Esophagus squamous epithelium (tissue), 4 donors: Measurements from ENCODE around the gene ADGRG7.

Experiments used
- POLR2A ChIP-seq, 4 donors: fragments of 450-650 bp; IDR thresholded peaks; one replicate each; pipeline ENCODE4 v1.6.1; 2017; ENCODE audit warnings: antibody characterized with exemption in 4 of 4, mild to moderate bottlenecking in 4 of 4, moderate library complexity in 3 of 4
- TF ChIP-seq, protein P1 (sequence below), 6 experiments: fragments of 450-650 bp in 4 of 6; fragments of 200-600 bp in 2 of 6; sonication (generic) in 2 of 6; IDR thresholded peaks; one replicate each; pipeline ENCODE4 v1.5.1; 2016 to 2019; ENCODE audit warnings: antibody characterized with exemption in 6 of 6, mild to moderate bottlenecking in 4 of 6, moderate library complexity in 4 of 6

DNA sequence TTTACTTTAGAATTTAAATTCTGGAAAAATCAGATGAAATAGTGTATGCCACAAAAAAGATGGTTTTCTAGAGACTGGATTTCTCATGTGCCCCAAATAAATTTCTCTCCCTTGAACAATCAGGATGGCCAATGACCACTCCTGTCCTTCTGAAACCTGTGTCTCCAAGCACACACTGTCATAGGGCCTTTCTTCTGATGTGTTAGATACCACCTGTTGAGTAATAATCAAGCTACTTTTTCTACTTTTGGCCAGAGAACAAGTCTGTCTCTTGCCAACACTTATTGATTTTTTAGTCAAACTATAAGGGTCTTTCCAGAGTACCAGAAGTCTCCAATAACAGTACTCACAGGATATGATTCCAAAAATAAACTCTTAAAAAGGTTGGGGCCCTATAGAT lies 83.8 kb downstream of the ADGRG7 start:
- TF ChIP-seq, protein P1, sequence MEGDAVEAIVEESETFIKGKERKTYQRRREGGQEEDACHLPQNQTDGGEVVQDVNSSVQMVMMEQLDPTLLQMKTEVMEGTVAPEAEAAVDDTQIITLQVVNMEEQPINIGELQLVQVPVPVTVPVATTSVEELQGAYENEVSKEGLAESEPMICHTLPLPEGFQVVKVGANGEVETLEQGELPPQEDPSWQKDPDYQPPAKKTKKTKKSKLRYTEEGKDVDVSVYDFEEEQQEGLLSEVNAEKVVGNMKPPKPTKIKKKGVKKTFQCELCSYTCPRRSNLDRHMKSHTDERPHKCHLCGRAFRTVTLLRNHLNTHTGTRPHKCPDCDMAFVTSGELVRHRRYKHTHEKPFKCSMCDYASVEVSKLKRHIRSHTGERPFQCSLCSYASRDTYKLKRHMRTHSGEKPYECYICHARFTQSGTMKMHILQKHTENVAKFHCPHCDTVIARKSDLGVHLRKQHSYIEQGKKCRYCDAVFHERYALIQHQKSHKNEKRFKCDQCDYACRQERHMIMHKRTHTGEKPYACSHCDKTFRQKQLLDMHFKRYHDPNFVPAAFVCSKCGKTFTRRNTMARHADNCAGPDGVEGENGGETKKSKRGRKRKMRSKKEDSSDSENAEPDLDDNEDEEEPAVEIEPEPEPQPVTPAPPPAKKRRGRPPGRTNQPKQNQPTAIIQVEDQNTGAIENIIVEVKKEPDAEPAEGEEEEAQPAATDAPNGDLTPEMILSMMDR (IDR thresholded peaks at IDR 0.05): no peak
- no peak for TF ChIP-seq POLR2A (IDR thresholded peaks at IDR 0.05)
